ENCODE data around the gene SDC1.

Gene SDC1

DNA sequence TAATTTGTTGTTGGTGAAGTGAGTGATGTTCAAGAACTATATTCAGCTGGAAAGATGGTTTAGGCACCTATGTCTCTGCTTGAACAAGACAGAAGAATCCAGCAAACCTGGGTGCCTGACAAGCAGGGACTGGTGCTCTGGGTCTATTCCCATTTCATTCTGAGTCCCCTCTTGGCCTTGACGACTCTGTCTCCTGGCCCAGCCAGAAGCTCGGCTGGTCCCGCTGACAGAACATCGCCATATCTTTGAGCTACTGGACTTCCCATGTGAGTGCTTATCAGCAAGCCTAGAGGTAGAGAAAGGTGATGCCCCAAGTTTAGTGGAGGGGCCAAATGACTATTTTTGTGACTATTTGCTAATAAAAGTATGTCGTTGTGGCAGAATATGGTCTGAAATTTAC, 48.2 kb downstream of the SDC1 start:
- ATAC-seq (replicated peaks) (no peak), DNase-seq (no peak)
- Mint-ChIP-seq H3K27ac (no peak overlapping the region), H3K36me3 (ENCODE audit: insufficient read depth) (no peaks in the 10 kb centered on the region), H3K4me3 (no peak overlapping the region), H3K4me1 (ENCODE audit: low read depth in 2 of 2) (no peaks in the 10 kb centered on the region), H3K27me3 (peaks cover 8 to 22% of the 10 kb centered on the region in 2 donors), H3K9me3 (no peaks in the 10 kb centered on the region)

DNA sequence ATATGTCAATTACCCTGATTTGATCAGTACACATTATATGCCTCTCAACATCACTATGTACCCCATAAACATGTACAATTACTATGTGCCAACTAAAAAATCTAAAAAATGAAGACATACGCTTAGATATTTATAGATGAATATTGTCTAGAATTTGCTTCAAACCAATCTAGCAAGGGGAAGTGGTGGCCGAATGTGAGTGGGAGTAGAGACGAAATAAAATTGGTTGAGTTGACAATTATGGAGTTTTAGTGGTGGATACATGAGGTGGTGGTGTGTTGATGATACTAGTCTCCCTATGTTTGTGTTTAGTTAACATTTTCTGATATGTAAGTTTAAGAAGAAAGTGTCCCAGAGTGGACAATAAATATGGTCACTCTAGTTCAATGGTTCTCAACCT, 49.0 kb downstream of the SDC1 start:
- no peak for ATAC-seq (replicated peaks)
- H3K4me1 Mint-ChIP-seq (ENCODE audit: low read depth in 2 of 2) = no peaks in the 10 kb centered on the region
- H3K4me3 Mint-ChIP-seq = no peak overlapping the region
- H3K27me3 Mint-ChIP-seq = peaks cover 6 to 22% of the 10 kb centered on the region in 2 donors
- no peak for DNase-seq
- no peak overlapping the region for H3K27ac Mint-ChIP-seq
- H3K9me3 Mint-ChIP-seq = no peaks in the 10 kb centered on the region
- no peaks in the 10 kb centered on the region for H3K36me3 Mint-ChIP-seq (ENCODE audit: insufficient read depth)

DNA sequence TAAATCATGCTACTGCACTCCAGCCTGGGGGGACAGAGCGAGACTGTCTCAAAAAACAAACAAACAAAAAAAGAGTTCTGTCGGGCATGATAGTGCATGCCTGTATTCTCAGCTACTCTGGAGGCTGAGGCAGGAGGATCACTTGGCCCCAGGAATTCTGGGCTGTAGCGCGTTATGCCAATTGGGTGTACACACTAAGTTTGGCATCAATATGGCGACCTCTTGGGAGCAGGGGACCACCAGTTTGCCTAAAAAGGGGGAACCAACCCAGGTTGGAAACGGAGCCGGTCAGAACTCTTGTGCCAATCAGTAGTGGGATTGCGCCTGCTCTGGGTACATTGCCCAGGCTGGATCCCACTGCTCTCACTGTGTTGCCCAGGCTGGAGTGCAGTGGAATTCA, 49.7 kb downstream of the SDC1 start:
- Mint-ChIP-seq H3K4me1 (ENCODE audit: low read depth in 2 of 2) (no peaks in the 10 kb centered on the region), H3K27me3 (peaks cover 6 to 22% of the 10 kb centered on the region in 2 donors), H3K27ac (no peak overlapping the region), H3K4me3 (no peak overlapping the region), H3K36me3 (ENCODE audit: insufficient read depth) (no peaks in the 10 kb centered on the region), H3K9me3 (no peaks in the 10 kb centered on the region)
- DNase-seq = no peak
- no peak for ATAC-seq (replicated peaks)

DNA sequence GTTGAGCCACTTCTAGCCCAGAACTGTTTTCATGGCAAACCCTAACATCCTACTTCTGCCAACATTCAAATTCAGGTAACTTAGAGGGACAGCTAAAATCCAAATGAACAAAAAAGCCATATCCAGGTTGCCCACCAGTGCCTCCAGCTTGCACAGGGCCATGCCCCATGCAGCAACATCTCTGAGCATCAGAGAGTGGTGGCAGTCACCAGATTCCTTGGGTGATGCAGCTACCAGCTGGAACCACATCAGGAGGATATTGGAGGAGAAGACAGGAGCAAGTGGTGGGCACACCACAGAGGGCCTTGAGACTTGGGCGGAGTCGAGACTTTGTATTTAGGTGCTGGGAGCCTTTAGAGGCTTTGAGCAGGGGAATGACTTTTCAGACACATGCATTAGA, 50.5 kb downstream of the SDC1 start:
- peaks cover 6 to 22% of the 10 kb centered on the region in 2 donors for H3K27me3 Mint-ChIP-seq
- no peak overlapping the region for H3K27ac Mint-ChIP-seq
- no peaks in the 10 kb centered on the region for H3K36me3 Mint-ChIP-seq (ENCODE audit: insufficient read depth)
- H3K4me3 Mint-ChIP-seq = no peak overlapping the region
- no peaks in the 10 kb centered on the region for H3K9me3 Mint-ChIP-seq
- H3K4me1 Mint-ChIP-seq (ENCODE audit: low read depth in 2 of 2) = no peaks in the 10 kb centered on the region
- no peak for DNase-seq
- no peak for ATAC-seq (replicated peaks)

DNA sequence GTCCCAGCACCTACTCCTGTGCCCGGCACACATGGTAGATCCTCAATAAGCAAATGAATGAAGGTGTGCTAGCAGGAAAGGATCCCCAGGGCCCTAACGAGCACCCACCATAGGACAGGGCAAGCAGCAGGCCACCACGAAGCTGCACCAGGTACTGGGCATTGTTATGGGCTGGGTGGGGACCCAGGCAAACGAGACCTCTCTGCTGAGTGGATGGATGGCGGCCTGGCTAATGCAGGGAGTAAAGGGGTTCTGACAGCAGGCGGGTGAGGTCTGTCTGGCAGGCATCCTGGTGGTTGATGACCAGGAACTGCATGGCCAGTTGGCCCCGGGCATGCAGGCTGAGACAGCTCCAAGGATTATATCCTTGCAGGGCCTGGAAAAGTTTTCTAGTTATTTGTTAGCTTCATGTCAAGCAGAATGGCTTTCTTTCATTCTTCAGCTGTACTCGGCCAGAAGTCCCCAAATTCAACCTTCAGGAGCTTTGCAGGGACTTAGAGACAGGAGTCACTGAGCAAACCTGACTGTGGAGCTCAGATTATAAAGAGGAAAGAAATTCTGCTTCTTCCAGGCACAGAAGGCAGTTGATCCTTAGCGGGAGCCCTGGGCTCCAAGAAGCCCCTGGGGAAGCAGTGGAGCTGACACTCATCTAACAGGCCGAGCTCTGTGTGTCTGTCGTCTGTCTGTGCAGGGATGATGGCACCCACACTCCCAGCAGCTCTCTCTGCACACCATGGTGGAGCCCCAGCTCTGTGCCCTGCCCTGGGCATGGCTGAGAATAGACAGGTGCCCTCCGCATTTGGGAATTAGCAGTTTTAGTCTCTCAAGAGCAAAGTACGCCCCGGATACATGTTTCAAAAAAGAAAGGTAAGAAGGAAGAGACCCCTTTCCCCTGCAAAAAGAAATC, 51.2 kb downstream of the SDC1 start:
- Mint-ChIP-seq H3K36me3 (ENCODE audit: insufficient read depth) (no peaks in the 10 kb centered on the region), H3K27me3 (peaks cover 6 to 22% of the 10 kb centered on the region in 2 donors), H3K27ac (no peak overlapping the region), H3K9me3 (no peaks in the 10 kb centered on the region), H3K4me3 (no peak overlapping the region), H3K4me1 (ENCODE audit: low read depth in 2 of 2) (no peaks in the 10 kb centered on the region)
- DNase-seq (no peak), ATAC-seq (replicated peaks) (no peak)

DNA sequence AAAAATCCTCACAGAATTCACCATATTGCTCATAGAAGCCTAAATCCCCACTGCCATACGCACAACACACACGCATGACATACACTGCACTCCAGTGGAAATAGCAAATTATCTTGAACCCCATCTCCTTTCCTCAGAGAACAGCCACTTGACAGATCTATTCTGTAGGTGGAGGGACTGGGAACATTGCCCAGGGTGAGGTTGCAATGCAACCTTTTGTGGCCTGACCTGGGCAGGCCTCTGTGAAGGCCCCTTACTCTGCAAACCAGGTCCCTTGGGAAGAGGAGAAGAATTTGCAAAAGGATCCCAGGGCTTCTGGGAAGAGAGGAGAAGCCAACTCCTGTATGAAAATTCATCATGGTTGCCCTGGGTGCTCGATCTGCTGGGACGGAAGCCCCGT, 51.9 kb downstream of the SDC1 start:
- Mint-ChIP-seq H3K4me3 (no peak overlapping the region), H3K36me3 (ENCODE audit: insufficient read depth) (no peaks in the 10 kb centered on the region), H3K9me3 (no peaks in the 10 kb centered on the region), H3K27me3 (peaks cover 6 to 19% of the 10 kb centered on the region in 2 donors), H3K4me1 (ENCODE audit: low read depth in 2 of 2) (no peaks in the 10 kb centered on the region), H3K27ac (no peak overlapping the region)
- no peak for DNase-seq
- no peak for ATAC-seq (replicated peaks)

DNA sequence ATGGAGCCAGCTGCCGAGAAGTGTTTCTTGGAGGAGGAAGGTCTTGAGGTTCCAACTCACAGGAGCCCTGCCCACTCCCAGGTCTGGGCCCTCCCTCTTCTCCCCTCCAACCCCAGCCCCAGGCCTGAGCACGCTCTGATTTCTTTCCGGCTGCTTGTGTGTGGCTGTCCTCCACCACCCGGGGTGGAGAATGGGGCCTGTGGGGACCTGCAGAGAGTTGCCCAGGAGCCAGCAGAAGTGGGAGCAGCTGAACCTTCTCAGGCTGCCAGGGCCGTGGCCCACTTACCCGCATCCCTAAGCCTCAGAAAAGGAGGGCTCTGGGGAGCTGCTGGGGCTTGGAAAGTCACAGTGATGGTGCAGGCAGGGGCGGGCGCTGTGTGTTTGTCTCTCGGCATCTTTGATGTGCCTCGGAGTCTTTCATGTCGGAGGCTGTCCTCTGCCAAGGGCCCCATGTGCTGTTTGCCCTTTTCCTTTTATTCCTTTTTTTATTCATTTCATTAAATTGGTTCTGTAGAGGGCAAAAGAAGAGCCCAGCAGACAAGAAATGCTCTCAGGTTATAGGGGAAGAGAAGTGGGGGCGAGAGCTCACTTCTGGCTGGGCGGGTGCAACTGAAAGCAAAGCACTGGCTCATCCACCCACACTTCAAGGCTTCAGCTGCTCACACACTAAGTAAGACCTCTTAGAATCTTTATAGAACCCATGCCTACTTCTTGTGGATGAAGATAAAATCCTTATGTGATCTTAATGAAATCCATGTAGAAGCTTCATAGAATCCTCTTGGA, 52.5 kb downstream of the SDC1 start:
- Mint-ChIP-seq H3K27me3 (peaks cover 6 to 13% of the 10 kb centered on the region in 2 donors), H3K4me3 (no peak overlapping the region), H3K4me1 (ENCODE audit: low read depth in 2 of 2) (no peaks in the 10 kb centered on the region), H3K27ac (no peak overlapping the region), H3K36me3 (ENCODE audit: insufficient read depth) (no peaks in the 10 kb centered on the region), H3K9me3 (no peaks in the 10 kb centered on the region)
- ATAC-seq (replicated peaks) = no peak
- DNase-seq = no peak

DNA sequence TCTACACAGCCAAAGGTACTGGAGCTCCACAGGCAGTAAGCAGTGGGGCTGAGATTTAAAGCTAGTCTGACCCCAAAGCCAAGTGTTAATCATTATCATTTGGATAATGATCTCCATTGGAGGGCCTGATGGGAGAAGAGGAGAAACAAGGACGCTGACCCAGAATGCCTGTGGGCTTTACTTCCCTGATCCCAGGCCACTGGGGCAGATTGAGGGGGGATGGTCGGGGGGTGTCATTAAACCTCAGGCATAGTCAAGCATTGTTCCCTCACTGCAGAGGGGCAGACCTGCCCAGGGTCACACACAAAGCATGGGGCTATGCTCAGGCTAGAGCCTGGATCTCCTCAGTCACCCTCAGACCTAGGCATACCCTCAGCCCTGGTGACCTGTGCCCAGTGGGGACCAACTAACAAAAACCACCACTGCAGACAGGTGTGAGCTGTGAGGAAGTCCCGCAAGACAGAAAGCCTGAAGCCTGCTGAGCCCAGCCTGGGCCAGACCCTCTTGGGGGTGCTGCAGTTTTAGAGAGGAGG, 53.4 kb downstream of the SDC1 start:
- H3K4me1 Mint-ChIP-seq (ENCODE audit: low read depth in 2 of 2) = no peaks in the 10 kb centered on the region
- H3K27me3 Mint-ChIP-seq = peaks cover 6 to 12% of the 10 kb centered on the region in 2 donors
- H3K36me3 Mint-ChIP-seq (ENCODE audit: insufficient read depth) = no peaks in the 10 kb centered on the region
- H3K9me3 Mint-ChIP-seq = no peaks in the 10 kb centered on the region
- H3K4me3 Mint-ChIP-seq = no peak overlapping the region
- DNase-seq (no peak), ATAC-seq (replicated peaks) (no peak)
- H3K27ac Mint-ChIP-seq = no peak overlapping the region

DNA sequence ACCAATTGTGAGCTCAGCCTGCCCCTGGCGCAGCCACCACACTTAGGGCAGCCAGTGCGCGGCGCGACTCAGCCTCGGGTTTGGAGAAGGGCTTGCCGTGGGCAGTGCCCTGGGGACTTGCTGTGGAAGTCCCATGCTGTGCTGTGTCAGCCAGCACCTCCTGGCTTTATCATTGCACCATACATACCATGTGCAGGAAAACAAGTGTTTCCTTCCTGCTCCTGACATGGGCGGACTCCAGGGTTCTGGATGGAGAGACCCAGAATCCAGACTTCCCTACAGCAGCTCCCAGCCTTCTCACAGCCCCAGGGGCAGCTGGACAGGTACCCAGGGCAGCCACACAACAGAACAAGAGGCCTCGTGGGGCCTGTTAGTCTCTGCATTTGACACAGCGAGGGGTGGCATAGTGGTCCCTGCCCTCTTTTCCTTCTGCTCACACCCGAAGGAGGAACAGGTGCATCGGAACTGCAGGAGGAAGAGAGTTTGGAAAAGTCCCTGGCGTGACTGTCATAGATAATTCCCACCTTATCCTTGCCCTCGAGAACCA, 54.2 kb downstream of the SDC1 start:
- Mint-ChIP-seq H3K27me3 (peaks cover 6 to 12% of the 10 kb centered on the region in 2 donors), H3K27ac (no peak overlapping the region)

DNA sequence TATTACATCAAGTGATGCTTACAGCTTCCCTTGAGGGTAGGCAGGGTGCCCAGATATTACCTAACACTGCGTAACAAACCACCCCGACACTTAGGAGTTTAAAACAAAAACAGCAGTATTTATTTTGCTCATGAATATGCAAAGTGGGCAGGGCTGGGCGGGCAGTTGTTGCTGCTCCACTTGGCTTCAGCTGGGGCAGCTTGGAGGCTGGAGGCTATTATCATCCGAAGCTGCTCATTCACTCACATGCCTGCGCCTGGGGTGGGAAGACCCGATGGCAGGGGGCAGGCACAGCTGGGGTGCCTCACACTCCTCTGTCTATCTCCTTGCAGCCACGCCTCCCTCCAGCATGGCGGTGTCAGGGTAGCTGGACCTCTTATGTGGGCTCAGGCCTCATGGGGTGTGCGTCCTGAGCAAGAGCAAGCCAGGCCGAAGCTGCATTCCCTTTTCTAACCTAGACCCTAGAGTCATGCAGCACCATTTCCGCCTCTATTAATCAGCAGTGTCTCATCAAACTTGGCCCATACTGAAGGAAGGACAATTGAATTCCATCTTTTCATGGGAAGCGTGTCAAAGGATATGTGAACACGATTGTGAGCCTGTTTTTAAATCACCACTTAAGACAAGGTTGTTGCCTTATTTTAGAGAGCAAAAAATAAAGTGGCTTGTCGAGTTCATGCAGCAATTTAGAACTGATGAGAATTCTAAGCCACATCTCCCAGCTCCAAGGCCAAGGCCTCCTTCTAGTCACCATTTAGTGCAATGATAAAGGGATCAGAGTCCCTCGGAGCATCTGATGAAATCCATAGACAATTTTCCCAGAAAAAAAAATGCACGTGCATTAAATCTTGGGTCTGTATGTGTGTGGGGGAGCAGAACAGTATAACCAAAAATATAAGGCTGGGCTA, 54.9 kb downstream of the SDC1 start:
- H3K27me3 Mint-ChIP-seq = peaks cover 6 to 12% of the 10 kb centered on the region in 2 donors
- H3K36me3 Mint-ChIP-seq (ENCODE audit: insufficient read depth) = no peaks in the 10 kb centered on the region
- no peak overlapping the region for H3K4me3 Mint-ChIP-seq
- no peak overlapping the region for H3K27ac Mint-ChIP-seq
- DNase-seq (no peak), ATAC-seq (replicated peaks) (no peak)
- no peaks in the 10 kb centered on the region for H3K9me3 Mint-ChIP-seq
- H3K4me1 Mint-ChIP-seq (ENCODE audit: low read depth in 2 of 2) = no peaks in the 10 kb centered on the region

More for the DNA sequence above, 54.2 kb downstream of the SDC1 start:
- no peaks in the 10 kb centered on the region for H3K36me3 Mint-ChIP-seq (ENCODE audit: insufficient read depth)
- no peaks in the 10 kb centered on the region for H3K9me3 Mint-ChIP-seq
- H3K4me1 Mint-ChIP-seq (ENCODE audit: low read depth in 2 of 2) = no peaks in the 10 kb centered on the region
- ATAC-seq (replicated peaks) = no peak
- H3K4me3 Mint-ChIP-seq = no peak overlapping the region
- no peak for DNase-seq

DNA sequence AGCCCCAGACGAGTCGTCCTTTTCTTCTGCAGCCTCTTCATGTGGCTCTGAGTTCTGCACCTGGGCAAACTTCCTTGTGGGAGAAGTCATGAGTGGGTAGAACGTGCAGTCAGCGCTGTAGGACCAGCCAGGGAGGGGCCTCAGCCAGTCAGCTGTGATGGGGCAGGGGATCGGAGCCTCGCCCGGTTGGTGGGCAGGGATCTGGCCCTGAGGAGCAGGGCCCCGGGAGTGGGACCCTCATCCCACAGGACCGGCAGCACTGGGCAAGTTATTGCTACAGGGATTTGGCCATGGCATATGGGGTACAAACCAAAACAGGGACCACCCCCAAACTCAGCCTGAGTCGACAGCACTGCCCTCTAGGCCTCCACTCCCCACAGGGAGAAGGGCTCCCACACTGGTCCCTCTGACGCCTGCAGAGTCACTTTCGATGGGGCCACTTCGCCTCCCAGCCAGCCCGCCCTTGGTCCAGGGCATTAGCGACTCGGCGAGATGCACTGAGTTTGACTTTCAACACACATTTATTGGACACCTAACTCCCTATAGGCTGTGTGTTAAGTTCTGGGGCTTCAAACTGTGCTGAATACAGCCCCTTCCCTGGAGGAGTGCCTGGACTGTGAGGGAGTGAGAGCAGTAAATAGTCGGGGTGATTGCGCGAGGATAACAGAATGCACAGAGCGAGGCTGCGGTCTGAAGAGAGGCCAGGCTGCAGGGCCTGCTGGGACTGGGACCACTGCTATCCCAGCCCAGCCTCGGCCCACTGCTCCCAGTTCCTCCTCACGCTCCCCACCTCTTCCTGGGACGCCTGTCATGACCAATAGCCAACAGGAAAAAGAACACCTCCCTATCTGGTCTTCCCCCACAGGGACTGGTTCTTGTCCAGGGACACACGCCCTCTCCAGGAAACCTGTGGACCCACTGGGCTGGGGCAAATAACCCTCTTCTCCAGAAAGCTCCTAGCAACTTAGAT, 55.9 kb downstream of the SDC1 start:
- H3K36me3 Mint-ChIP-seq (ENCODE audit: insufficient read depth) = no peaks in the 10 kb centered on the region
- no peak overlapping the region for H3K27ac Mint-ChIP-seq
- H3K9me3 Mint-ChIP-seq = no peaks in the 10 kb centered on the region
- ATAC-seq (replicated peaks) (no peak), DNase-seq (no peak)
- peaks cover under 1 to 12% of the 10 kb centered on the region in 2 donors for H3K27me3 Mint-ChIP-seq
- H3K4me3 Mint-ChIP-seq = no peak overlapping the region
- no peaks in the 10 kb centered on the region for H3K4me1 Mint-ChIP-seq (ENCODE audit: low read depth in 2 of 2)
